GM23338 (cell line): ENCODE data around the gene FAM43A.

Source experiments
- EZH2 ChIP-seq: fragments of 200-600 bp; sonication (generic); IDR thresholded peaks from one replicate; pipeline ENCODE4 v1.8.0; 2017; ENCODE audit warnings: antibody characterized with exemption, mild to moderate bottlenecking, low read depth; ENCODE audit not compliant: unreplicated experiment
- POLR2AphosphoS5 ChIP-seq: IDR thresholded peaks from 2 replicates; pipeline ENCODE4 v1.6.1; 2016; ENCODE audit warnings: antibody characterized with exemption, low read depth
- TF ChIP-seq, protein P1 (sequence below), 2 experiments: fragments of 200-600 bp in 1 of 2; sonication (generic) in 1 of 2; conservative IDR thresholded peaks; 2 replicates each; pipeline versions ENCODE4 v1.5.1 to v1.6.1; 2016 to 2017; ENCODE audit warnings: antibody characterized with exemption in 2 of 2, low read depth in 2 of 2, mild to moderate bottlenecking in 2 of 2, moderate library complexity in 1 of 2

DNA sequence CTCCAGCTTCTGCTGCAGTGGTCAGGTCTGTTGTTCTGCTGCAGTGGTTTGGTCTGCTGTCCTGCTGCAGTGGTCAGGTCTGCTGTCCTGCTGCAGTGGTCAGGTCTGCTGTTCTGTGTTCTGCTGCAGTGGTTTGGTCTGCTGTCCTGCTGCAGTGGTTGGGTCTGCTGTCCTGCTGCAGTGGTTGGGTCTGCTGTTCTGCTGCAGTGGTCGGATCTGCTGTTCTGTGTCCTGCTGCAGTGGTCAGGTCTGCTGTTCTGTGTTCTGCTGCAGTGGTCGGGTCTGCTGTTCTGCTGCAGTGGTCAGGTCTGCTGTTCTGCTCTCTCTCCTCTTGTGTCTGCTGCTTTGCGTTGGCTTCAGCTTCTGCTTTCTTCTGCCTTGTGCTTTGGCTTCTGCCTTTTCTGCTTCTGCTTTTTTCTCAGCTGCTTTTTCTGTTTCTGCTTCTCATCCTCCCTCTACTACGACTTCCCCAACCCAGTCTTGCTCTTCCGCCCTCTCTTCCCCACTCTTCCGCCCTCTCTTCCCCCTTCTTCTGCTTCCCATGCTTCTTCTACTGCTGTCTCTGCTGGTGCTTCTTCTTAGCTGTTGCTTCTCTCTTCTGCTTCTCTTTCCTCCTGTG lies 50.7 kb downstream of the FAM43A start:
- TF ChIP-seq, protein P1, sequence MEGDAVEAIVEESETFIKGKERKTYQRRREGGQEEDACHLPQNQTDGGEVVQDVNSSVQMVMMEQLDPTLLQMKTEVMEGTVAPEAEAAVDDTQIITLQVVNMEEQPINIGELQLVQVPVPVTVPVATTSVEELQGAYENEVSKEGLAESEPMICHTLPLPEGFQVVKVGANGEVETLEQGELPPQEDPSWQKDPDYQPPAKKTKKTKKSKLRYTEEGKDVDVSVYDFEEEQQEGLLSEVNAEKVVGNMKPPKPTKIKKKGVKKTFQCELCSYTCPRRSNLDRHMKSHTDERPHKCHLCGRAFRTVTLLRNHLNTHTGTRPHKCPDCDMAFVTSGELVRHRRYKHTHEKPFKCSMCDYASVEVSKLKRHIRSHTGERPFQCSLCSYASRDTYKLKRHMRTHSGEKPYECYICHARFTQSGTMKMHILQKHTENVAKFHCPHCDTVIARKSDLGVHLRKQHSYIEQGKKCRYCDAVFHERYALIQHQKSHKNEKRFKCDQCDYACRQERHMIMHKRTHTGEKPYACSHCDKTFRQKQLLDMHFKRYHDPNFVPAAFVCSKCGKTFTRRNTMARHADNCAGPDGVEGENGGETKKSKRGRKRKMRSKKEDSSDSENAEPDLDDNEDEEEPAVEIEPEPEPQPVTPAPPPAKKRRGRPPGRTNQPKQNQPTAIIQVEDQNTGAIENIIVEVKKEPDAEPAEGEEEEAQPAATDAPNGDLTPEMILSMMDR (conservative IDR thresholded peaks at IDR 0.05; ENCODE audit: low read depth in 2 of 2): no peak
- TF ChIP-seq POLR2AphosphoS5 (no peak), EZH2 (no peak)
